ACC112 (cell line): ENCODE results near the gene SLC16A2.
"Not testable (repeated sequence)": the region's sequence is repeated elsewhere in the genome, so short reads cannot be mapped to it uniquely, and the experiment has no call there.

Experiments
- H2AFZ ChIP-seq: fragments of 200-600 bp; sonication (generic); one replicate; pipeline ENCODE4 v1.6.0; 2017; ENCODE audit warnings: antibody characterized with exemption, low read length; ENCODE audit not compliant: unreplicated experiment
- H3K27ac ChIP-seq: fragments of 200-600 bp; sonication (generic); 2 replicates; pipeline ENCODE4 v1.5.1; 2014; ENCODE audit warnings: low read depth, mild to moderate bottlenecking, antibody characterized with exemption, low read length, moderate library complexity
- H3K27me3 ChIP-seq: fragments of 200-600 bp; sonication (generic); 2 replicates; pipeline ENCODE4 v1.6.1; 2014; ENCODE audit warnings: mild to moderate bottlenecking, antibody characterized with exemption, low read length, moderate library complexity, mixed read lengths; ENCODE audit not compliant: insufficient read depth
- H3K36me3 ChIP-seq: fragments of 200-600 bp; sonication (generic); 2 replicates; pipeline ENCODE4 v1.6.1; 2016; ENCODE audit warnings: mild to moderate bottlenecking, antibody characterized with exemption, low read length, moderate library complexity, mixed read lengths; ENCODE audit not compliant: insufficient read depth
- H3K4me1 ChIP-seq: fragments of 200-600 bp; sonication (generic); one replicate; pipeline ENCODE4 v1.6.1; 2016; ENCODE audit warnings: low read length, mixed read lengths; ENCODE audit not compliant: insufficient read depth, unreplicated experiment, control insufficient read depth
- H3K4me3 ChIP-seq: fragments of 200-600 bp; sonication (generic); 2 replicates; pipeline ENCODE4 v1.5.1; 2014; ENCODE audit warnings: mild to moderate bottlenecking, low read depth, low read length
- H3K79me2 ChIP-seq: fragments of 200-600 bp; sonication (generic); one replicate; pipeline ENCODE4 v1.6.0; 2016; ENCODE audit warnings: low read length; ENCODE audit not compliant: control insufficient read depth, unreplicated experiment, insufficient read depth

Gene SLC16A2

GRCh38 chrX:74461384-74461783 lies 40.1 kb downstream of the SLC16A2 start:
- H3K27me3 ChIP-seq, result no peaks in the 10 kb centered on the region
- peaks cover 6% of the 10 kb centered on the region for H3K4me1 ChIP-seq
- no peak overlapping the region for H3K4me3 ChIP-seq
- no peak overlapping the region for H2AFZ ChIP-seq
- no peaks in the 10 kb centered on the region for H3K79me2 ChIP-seq
- H3K27ac ChIP-seq, result no peak overlapping the region
- no peaks in the 10 kb centered on the region for H3K36me3 ChIP-seq

- no peaks in the 10 kb centered on the region for H3K79me2 ChIP-seq
- H3K27me3 ChIP-seq, result no peaks in the 10 kb centered on the region
- H3K4me3 ChIP-seq, result no peak overlapping the region
- no peaks in the 10 kb centered on the region for H3K36me3 ChIP-seq
- no peak overlapping the region for H2AFZ ChIP-seq
- no peak overlapping the region for H3K27ac ChIP-seq
- H3K4me1 ChIP-seq, result no peaks in the 10 kb centered on the region
Observed at GRCh38 chrX:74464722-74465121, 43.4 kb downstream of the SLC16A2 start.

GRCh38 chrX:74465424-74465823 lies 44.1 kb downstream of the SLC16A2 start:
- H3K27ac ChIP-seq, result no peak overlapping the region
- H3K27me3 ChIP-seq, result no peaks in the 10 kb centered on the region
- no peaks in the 10 kb centered on the region for H3K4me1 ChIP-seq
- H2AFZ ChIP-seq, result no peak overlapping the region
- no peaks in the 10 kb centered on the region for H3K36me3 ChIP-seq
- H3K79me2 ChIP-seq, result no peaks in the 10 kb centered on the region
- H3K4me3 ChIP-seq, result no peak overlapping the region

GRCh38 chrX:74467656-74468055 lies 46.4 kb downstream of the SLC16A2 start:
- no peak overlapping the region for H3K4me3 ChIP-seq
- no peaks in the 10 kb centered on the region for H3K36me3 ChIP-seq
- no peaks in the 10 kb centered on the region for H3K27me3 ChIP-seq
- no peaks in the 10 kb centered on the region for H3K4me1 ChIP-seq
- H2AFZ ChIP-seq, result no peak overlapping the region
- H3K79me2 ChIP-seq, result no peaks in the 10 kb centered on the region
- no peak overlapping the region for H3K27ac ChIP-seq

- not testable (repeated sequence) for H3K27ac ChIP-seq, H3K4me1 ChIP-seq, H3K79me2 ChIP-seq, H2AFZ ChIP-seq, H3K36me3 ChIP-seq, H3K4me3 ChIP-seq, H3K27me3 ChIP-seq
Observed at GRCh38 chrX:74473116-74473515, 51.8 kb downstream of the SLC16A2 start.

- Histone ChIP-seq H3K36me3 (no peaks in the 10 kb centered on the region), H3K27ac (no peak overlapping the region), H3K4me1 (no peaks in the 10 kb centered on the region), H2AFZ (no peak overlapping the region), H3K4me3 (no peak overlapping the region), H3K27me3 (no peaks in the 10 kb centered on the region), H3K79me2 (no peaks in the 10 kb centered on the region)
Observed at GRCh38 chrX:74490247-74490646, 69.0 kb downstream of the SLC16A2 start.

- no peaks in the 10 kb centered on the region for H3K36me3 ChIP-seq
- H3K27ac ChIP-seq, result no peak overlapping the region
- no peaks in the 10 kb centered on the region for H3K4me1 ChIP-seq
- no peaks in the 10 kb centered on the region for H3K27me3 ChIP-seq
- no peak overlapping the region for H3K4me3 ChIP-seq
- no peak overlapping the region for H2AFZ ChIP-seq
- no peaks in the 10 kb centered on the region for H3K79me2 ChIP-seq
Observed at GRCh38 chrX:74492720-74493201, 71.5 kb downstream of the SLC16A2 start.

- Histone ChIP-seq H3K27ac (no peak overlapping the region), H3K4me3 (no peak overlapping the region), H3K27me3 (no peaks in the 10 kb centered on the region), H3K79me2 (no peaks in the 10 kb centered on the region), H3K36me3 (no peaks in the 10 kb centered on the region), H2AFZ (no peak overlapping the region), H3K4me1 (no peaks in the 10 kb centered on the region)
Observed at GRCh38 chrX:74493806-74494205, 72.5 kb downstream of the SLC16A2 start.

- H3K4me3 ChIP-seq, result no peak overlapping the region
Observed at GRCh38 chrX:74498924-74499323, 77.6 kb downstream of the SLC16A2 start.

GRCh38 chrX:74500067-74500466 lies 78.8 kb downstream of the SLC16A2 start:
- Histone ChIP-seq H3K4me1 (no peaks in the 10 kb centered on the region), H3K27me3 (no peaks in the 10 kb centered on the region), H2AFZ (no peak overlapping the region), H3K36me3 (no peaks in the 10 kb centered on the region), H3K79me2 (no peaks in the 10 kb centered on the region), H3K27ac (no peak overlapping the region), H3K4me3 (no peak overlapping the region)

More at GRCh38 chrX:74498924-74499323, 77.6 kb downstream of the SLC16A2 start:
- Histone ChIP-seq H2AFZ (no peak overlapping the region), H3K27me3 (no peaks in the 10 kb centered on the region), H3K79me2 (no peaks in the 10 kb centered on the region), H3K27ac (no peak overlapping the region), H3K36me3 (no peaks in the 10 kb centered on the region), H3K4me1 (no peaks in the 10 kb centered on the region)

GRCh38 chrX:74500555-74500954 lies 79.3 kb downstream of the SLC16A2 start:
- no peaks in the 10 kb centered on the region for H3K27me3 ChIP-seq
- H3K4me1 ChIP-seq, result no peaks in the 10 kb centered on the region
- no peak overlapping the region for H3K27ac ChIP-seq
- no peaks in the 10 kb centered on the region for H3K36me3 ChIP-seq
- H3K79me2 ChIP-seq, result no peaks in the 10 kb centered on the region
- H2AFZ ChIP-seq, result no peak overlapping the region
- H3K4me3 ChIP-seq, result no peak overlapping the region
